Measurements from ENCODE around the gene MAMDC4.

DNA sequence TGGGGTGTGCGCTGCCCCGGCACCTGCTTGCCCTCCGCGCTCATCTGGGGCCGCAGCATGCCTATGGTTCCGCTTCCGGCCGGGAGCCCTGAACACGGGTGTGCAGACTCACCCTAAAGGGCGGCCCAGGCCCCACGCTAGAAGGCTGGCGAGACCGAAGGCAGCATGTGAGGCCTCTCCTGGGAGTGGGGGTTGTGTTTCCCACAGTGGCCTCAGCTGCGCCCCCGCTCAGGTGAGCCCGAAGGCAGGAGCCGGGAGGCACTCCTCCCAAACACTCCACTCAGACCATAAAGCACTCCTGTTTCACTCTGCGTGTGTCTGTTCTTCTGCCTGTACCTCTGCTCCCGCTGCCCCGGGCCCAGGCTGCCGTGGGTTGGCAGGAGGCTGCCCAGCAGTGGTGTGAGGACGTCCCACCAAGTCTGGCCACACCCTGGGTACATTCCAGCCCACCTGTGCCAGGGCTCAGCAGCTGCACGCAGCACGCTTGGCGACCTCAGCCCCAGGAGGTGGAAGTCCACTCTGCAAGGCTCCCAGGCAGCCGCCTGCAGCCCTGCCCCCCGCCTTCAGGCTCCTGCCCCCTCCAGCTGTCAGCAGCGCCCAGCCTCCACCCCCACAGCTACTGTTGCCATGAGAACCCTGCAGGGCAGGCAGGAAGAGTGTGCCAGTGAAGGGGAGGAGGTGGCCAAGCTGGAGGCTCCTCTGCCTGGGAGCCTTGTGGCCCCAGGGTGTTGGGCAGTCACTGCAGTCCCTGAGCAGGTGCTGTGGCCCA lies 11.1 kb upstream of the MAMDC4 start:
- TF ChIP-seq, protein P1, sequence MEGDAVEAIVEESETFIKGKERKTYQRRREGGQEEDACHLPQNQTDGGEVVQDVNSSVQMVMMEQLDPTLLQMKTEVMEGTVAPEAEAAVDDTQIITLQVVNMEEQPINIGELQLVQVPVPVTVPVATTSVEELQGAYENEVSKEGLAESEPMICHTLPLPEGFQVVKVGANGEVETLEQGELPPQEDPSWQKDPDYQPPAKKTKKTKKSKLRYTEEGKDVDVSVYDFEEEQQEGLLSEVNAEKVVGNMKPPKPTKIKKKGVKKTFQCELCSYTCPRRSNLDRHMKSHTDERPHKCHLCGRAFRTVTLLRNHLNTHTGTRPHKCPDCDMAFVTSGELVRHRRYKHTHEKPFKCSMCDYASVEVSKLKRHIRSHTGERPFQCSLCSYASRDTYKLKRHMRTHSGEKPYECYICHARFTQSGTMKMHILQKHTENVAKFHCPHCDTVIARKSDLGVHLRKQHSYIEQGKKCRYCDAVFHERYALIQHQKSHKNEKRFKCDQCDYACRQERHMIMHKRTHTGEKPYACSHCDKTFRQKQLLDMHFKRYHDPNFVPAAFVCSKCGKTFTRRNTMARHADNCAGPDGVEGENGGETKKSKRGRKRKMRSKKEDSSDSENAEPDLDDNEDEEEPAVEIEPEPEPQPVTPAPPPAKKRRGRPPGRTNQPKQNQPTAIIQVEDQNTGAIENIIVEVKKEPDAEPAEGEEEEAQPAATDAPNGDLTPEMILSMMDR (IDR thresholded peaks at IDR 0.05; ENCODE audit: low read length): no peak
- no peak for TF ChIP-seq EZH2 (IDR thresholded peaks at IDR 0.05; ENCODE audit: borderline replicate concordance, low read length)

All from OCI-LY1 (cell line).